Measurements from ENCODE around the gene NBEAL1.
A peak's percentile ranks its signal among the peaks of the same experiment; 100 is the strongest.

The NBEAL1 gene

GRCh38 chr2:203014456-203015199, at the start of gene NBEAL1 (continued):
- TF ChIP-seq ZNF248 (tag by site-specific recombination; IDR thresholded peaks at IDR 0.05) (no peak), MEIS1 (CRISPR knock-in tag; IDR thresholded peaks at IDR 0.05; ENCODE audit: borderline replicate concordance) (no peak), ZNF311 (tag by site-specific recombination; IDR thresholded peaks at IDR 0.05; ENCODE audit: borderline replicate concordance) (no peak), OSR2 (tag by site-specific recombination; IDR thresholded peaks at IDR 0.05) (no peak), ZNF155 (tag by site-specific recombination; IDR thresholded peaks at IDR 0.05) (no peak), ZFP3 (tag by site-specific recombination; IDR thresholded peaks at IDR 0.05; ENCODE audit: low read depth) (no peak), ZNF621 (tag by site-specific recombination; IDR thresholded peaks at IDR 0.05) (no peak), ZSCAN16 (tag by site-specific recombination; IDR thresholded peaks at IDR 0.05) (no peak), ZNF449 (tag by site-specific recombination; IDR thresholded peaks at IDR 0.05) (no peak), SP7 (tag by site-specific recombination; IDR thresholded peaks at IDR 0.05) (peak; percentile 46), ZNF274 (IDR thresholded peaks at IDR 0.05; ENCODE audit: low read length) (no peak), ZNF274 (tag by site-specific recombination; IDR thresholded peaks at IDR 0.05; ENCODE audit: borderline replicate concordance) (no peak), ZNF138 (tag by site-specific recombination; IDR thresholded peaks at IDR 0.05; ENCODE audit: borderline replicate concordance) (no peak), ZBTB7A (tag by site-specific recombination; IDR thresholded peaks at IDR 0.05; ENCODE audit: low read depth) (no peak), ZSCAN30 (tag by site-specific recombination; IDR thresholded peaks at IDR 0.05) (no peak), ZNF555 (tag by site-specific recombination; conservative IDR thresholded peaks at IDR 0.05) (no peak), ZNF292 (tag by site-specific recombination; IDR thresholded peaks at IDR 0.05; ENCODE audit: borderline replicate concordance, low read depth) (no peak), SP3 (tag by site-specific recombination; IDR thresholded peaks at IDR 0.05) (peak; percentile 94), ZNF426 (tag by site-specific recombination; IDR thresholded peaks at IDR 0.05) (no peak), ZBTB20 (tag by site-specific recombination; IDR thresholded peaks at IDR 0.05) (peak; percentile 44; the same call in 1 of the 2 replicates), ZNF266 (tag by site-specific recombination; IDR thresholded peaks at IDR 0.05; ENCODE audit: low read depth) (no peak), ZNF366 (tag by site-specific recombination; conservative IDR thresholded peaks at IDR 0.05) (0 out of 2 replicates have a peak, but pooled peaks have one; percentile 27), ZBTB11 (tag by site-specific recombination; conservative IDR thresholded peaks at IDR 0.05; ENCODE audit: low read depth) (no peak), ZNF23 (tag by site-specific recombination; IDR thresholded peaks at IDR 0.05; ENCODE audit: borderline replicate concordance) (no peak), ZNF202 (tag by site-specific recombination; IDR thresholded peaks at IDR 0.05; ENCODE audit: borderline replicate concordance) (no peak), CTCF (tag by site-specific recombination; IDR thresholded peaks at IDR 0.05) (no peak), OVOL3 (tag by site-specific recombination; IDR thresholded peaks at IDR 0.05) (no peak), ZNF596 (tag by site-specific recombination; IDR thresholded peaks at IDR 0.05) (no peak), ZNF580 (tag by site-specific recombination; IDR thresholded peaks at IDR 0.05) (no peak), ZNF707 (tag by site-specific recombination; IDR thresholded peaks at IDR 0.05) (no peak), ZNF791 (tag by site-specific recombination; IDR thresholded peaks at IDR 0.05) (no peak)
